RWPE2 (cell line): ENCODE measurements around the gene AVEN.

ENCODE experiments used
- ATAC-seq: fragments of 200-7000 bp; cut with Tn5 transposase; 3 replicates; pipeline ENCODE4 v1.9.1; 2021; ENCODE audit warnings: low read depth
- DNase-seq: peaks from one replicate; pipeline ENCODE4 v3.0.0-alpha.2; 2020; ENCODE audit warnings: low spot score
- H3K27ac ChIP-seq: fragments of 450-650 bp; 2 replicates; pipeline ENCODE4 v1.5.1; 2017; ENCODE audit warnings: mild to moderate bottlenecking; ENCODE audit not compliant: poor library complexity, severe bottlenecking
- H3K27me3 ChIP-seq: fragments of 250-450 bp; sonication (Bioruptor Pico); 2 replicates; pipeline ENCODE4 v1.5.1; 2021; ENCODE audit warnings: mild to moderate bottlenecking, moderate library complexity; ENCODE audit not compliant: insufficient read depth, poor library complexity, severe bottlenecking
- H3K36me3 ChIP-seq: fragments of 250-450 bp; sonication (Bioruptor Pico); 2 replicates; pipeline ENCODE4 v1.5.1; 2020; ENCODE audit warnings: low read depth, mild to moderate bottlenecking, moderate library complexity
- H3K4me1 ChIP-seq: fragments of 250-450 bp; sonication (Bioruptor Pico); 2 replicates; pipeline ENCODE4 v1.5.1; 2021; ENCODE audit warnings: mild to moderate bottlenecking, moderate library complexity; ENCODE audit not compliant: insufficient read depth, poor library complexity, severe bottlenecking
- H3K4me3 ChIP-seq: fragments of 250-450 bp; sonication (Bioruptor Pico); 2 replicates; pipeline ENCODE4 v1.5.1; 2021; ENCODE audit warnings: mild to moderate bottlenecking, moderate library complexity; ENCODE audit not compliant: severe bottlenecking
- H3K9me3 ChIP-seq: fragments of 250-450 bp; sonication (Bioruptor Pico); 2 replicates; pipeline ENCODE4 v1.5.1; 2021; ENCODE audit warnings: mild to moderate bottlenecking, moderate library complexity; ENCODE audit not compliant: severe bottlenecking
- TF ChIP-seq, protein P1 (sequence below): fragments of 450-650 bp; IDR thresholded peaks from one replicate; pipeline ENCODE4 v1.5.1; 2017; ENCODE audit warnings: mild to moderate bottlenecking, moderate library complexity; ENCODE audit not compliant: poor library complexity, severe bottlenecking

AVEN gene

DNA sequence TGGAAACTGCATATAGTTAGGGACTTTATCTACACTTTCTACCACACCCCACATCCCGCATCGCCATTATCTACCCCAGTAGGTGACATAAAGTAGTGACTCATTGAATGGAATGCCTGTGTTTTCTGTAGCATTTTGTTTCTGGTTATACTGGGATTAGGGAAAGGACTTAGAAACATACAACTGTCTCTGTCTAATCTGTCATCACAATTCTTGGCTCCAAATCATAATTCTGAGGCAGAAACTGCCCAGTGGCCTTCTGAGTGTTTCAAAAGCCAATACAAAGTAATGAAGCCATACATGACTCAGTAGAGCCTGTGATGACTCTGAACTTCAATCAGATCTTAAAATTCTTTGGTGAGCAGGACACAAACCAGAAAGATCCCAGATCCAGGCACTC is 186.4 kb downstream of the AVEN start:
- H3K4me1 ChIP-seq = no peaks in the 10 kb centered on the region
- no peaks in the 10 kb centered on the region for H3K36me3 ChIP-seq
- TF ChIP-seq, protein P1, sequence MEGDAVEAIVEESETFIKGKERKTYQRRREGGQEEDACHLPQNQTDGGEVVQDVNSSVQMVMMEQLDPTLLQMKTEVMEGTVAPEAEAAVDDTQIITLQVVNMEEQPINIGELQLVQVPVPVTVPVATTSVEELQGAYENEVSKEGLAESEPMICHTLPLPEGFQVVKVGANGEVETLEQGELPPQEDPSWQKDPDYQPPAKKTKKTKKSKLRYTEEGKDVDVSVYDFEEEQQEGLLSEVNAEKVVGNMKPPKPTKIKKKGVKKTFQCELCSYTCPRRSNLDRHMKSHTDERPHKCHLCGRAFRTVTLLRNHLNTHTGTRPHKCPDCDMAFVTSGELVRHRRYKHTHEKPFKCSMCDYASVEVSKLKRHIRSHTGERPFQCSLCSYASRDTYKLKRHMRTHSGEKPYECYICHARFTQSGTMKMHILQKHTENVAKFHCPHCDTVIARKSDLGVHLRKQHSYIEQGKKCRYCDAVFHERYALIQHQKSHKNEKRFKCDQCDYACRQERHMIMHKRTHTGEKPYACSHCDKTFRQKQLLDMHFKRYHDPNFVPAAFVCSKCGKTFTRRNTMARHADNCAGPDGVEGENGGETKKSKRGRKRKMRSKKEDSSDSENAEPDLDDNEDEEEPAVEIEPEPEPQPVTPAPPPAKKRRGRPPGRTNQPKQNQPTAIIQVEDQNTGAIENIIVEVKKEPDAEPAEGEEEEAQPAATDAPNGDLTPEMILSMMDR = no peak
- ATAC-seq = peak; percentile 30; the same call in 1 of the 3 replicates
- no peaks in the 10 kb centered on the region for H3K27me3 ChIP-seq
- no peak overlapping the region for H3K27ac ChIP-seq
- H3K9me3 ChIP-seq = no peaks in the 10 kb centered on the region
- H3K4me3 ChIP-seq = no peak overlapping the region
- no peak for DNase-seq

DNA sequence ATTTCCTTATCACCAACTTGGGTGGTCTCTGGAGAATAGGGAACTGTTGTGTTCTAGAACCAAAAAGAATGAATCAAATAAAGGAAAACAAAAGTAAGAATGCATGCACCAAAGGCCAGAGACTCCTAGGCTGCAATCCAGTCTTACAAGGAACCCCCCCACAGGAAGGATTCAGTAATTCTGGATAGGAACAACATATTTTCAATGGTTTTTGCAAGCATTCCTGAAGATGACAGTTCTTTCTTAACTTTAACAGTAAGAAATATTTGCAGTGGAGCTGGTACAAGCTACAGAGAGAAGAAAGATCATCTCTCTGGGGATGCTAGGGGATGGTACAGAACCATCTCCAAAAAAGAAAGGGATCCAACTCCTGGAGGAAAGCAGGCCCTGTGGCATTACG is 186.9 kb downstream of the AVEN start:
- H3K27ac ChIP-seq = no peak overlapping the region
- DNase-seq = no peak
- no peak for ATAC-seq
- no peaks in the 10 kb centered on the region for H3K9me3 ChIP-seq
- H3K4me1 ChIP-seq = no peaks in the 10 kb centered on the region
- H3K4me3 ChIP-seq = no peak overlapping the region
- H3K36me3 ChIP-seq = no peaks in the 10 kb centered on the region
- TF ChIP-seq, protein P1 = no peak
- no peaks in the 10 kb centered on the region for H3K27me3 ChIP-seq

DNA sequence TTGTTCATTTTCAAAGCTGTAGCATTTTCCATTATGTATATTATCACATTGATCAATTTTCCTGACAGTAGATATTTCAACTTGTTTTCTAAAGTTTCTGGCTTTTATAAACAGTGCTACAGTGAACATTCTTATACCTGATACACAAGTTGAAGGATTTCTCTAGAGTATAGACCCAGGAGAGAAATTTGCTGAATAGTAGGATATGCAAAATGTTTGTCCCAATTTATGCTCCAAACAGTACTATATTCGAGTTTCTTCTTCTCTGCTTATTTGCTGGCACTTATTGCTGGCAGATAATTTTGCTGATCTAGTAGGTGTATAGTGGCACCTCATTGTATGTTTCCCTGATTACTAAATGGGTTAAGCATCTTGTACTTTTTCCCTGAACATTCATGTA is 187.9 kb downstream of the AVEN start:
- Histone ChIP-seq H3K4me1 (no peaks in the 10 kb centered on the region), H3K27me3 (no peaks in the 10 kb centered on the region), H3K9me3 (no peaks in the 10 kb centered on the region), H3K4me3 (no peak overlapping the region), H3K27ac (no peak overlapping the region), H3K36me3 (no peaks in the 10 kb centered on the region)
- TF ChIP-seq, protein P1 = no peak
- no peak for DNase-seq
- no peak for ATAC-seq

DNA sequence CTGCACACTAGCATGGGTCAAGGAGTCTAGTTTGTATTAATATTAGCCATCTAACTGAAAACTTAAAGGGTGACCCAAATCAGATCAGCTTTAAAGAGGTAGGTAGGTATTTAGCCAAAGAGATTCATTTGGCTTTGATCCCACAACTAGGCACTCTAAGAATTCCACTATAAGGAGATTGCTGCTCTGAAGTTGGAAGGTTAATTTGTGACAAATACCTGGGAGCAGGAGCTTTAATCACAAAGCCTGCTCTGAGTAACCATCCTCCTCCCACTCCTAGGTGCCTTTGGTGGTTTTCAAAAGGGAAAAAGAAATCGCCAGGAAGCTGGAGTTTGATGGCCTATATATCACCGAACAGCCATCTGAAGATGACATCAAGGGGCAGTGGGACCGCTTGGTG is 191.0 kb downstream of the AVEN start:
- ATAC-seq = no peak
- Histone ChIP-seq H3K27ac (no peak overlapping the region), H3K4me1 (no peaks in the 10 kb centered on the region), H3K9me3 (no peaks in the 10 kb centered on the region), H3K4me3 (no peak overlapping the region), H3K36me3 (no peaks in the 10 kb centered on the region), H3K27me3 (no peaks in the 10 kb centered on the region)
- TF ChIP-seq, protein P1 = no peak
- DNase-seq = no peak

DNA sequence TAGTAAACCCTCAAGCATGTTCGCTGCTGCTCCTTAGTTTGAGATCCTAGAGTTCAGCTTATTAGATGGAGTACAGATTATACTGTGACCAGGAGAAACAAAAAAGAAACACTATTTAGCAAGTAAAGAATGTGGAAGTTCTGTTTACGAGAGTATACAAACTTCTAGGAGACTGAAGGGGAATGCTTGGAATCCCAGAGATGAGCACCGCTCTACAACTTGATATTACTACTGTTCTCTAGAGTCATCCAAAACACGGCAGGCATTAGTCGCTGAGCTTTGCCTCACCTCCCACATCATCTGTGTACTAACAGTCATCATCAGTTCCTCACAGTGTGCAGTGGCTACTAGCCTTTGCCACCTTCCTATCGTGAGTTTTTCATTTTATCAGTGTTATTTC is 192.1 kb downstream of the AVEN start:
- Histone ChIP-seq H3K27ac (no peak overlapping the region), H3K36me3 (no peaks in the 10 kb centered on the region), H3K4me3 (no peak overlapping the region), H3K4me1 (no peaks in the 10 kb centered on the region), H3K27me3 (no peaks in the 10 kb centered on the region), H3K9me3 (no peaks in the 10 kb centered on the region)
- DNase-seq (no peak), ATAC-seq (no peak; the same call in 2 of the 3 replicates)
- TF ChIP-seq, protein P1 = no peak
